Small intestine (tissue), 7 donors: ENCODE measurements around the gene C2orf92. TPM values are rescaled to one million over a fixed set of nuclear protein-coding genes. Genes with fewer than 3 reads are reported as not detected.
"Not testable (repeated sequence)": the region's sequence is repeated elsewhere in the genome, so short reads cannot be mapped to it uniquely, and the experiment has no call there.

ENCODE experiments used
- DNase-seq, 2 donors: peaks; one replicate each; pipeline versions ENCODE4 v3.0.0 to v3.0.0-alpha.2; 2013
- FAIRE-seq: peaks from 2 replicates; lab custom pipeline; 2012; peaks lifted over from hg19 to GRCh38; lab: Jason Lieb, UNC
- H3K27ac ChIP-seq, 3 donors: one replicate each; pipeline ENCODE4 v1.5.1; 2013; ENCODE audit warnings: low read length in 2 of 3, mild to moderate bottlenecking in 2 of 3, control low read depth in 1 of 3, inconsistent platforms in 1 of 3, low read depth in 1 of 3, moderate library complexity in 1 of 3
- H3K27me3 ChIP-seq, 3 donors: one replicate each; pipeline ENCODE4 v1.6.1; 2013; ENCODE audit warnings: low read length in 3 of 3, inconsistent platforms in 1 of 3; ENCODE audit not compliant: control insufficient read depth in 3 of 3, insufficient read depth in 3 of 3
- H3K36me3 ChIP-seq, 3 donors: one replicate each; pipeline ENCODE4 v1.6.1; 2013; ENCODE audit warnings: low read length in 3 of 3, inconsistent platforms in 1 of 3, low read depth in 1 of 3, mild to moderate bottlenecking in 1 of 3, moderate library complexity in 1 of 3; ENCODE audit not compliant: control insufficient read depth in 3 of 3, insufficient read depth in 2 of 3
- H3K4me1 ChIP-seq, 3 donors: one replicate each; pipeline ENCODE4 v1.6.1; 2013; ENCODE audit warnings: low read length in 2 of 3, inconsistent platforms in 1 of 3, low read depth in 1 of 3, mild to moderate bottlenecking in 1 of 3, moderate library complexity in 1 of 3; ENCODE audit not compliant: control insufficient read depth in 3 of 3, insufficient read depth in 2 of 3
- H3K4me3 ChIP-seq, 3 donors: one replicate each; pipeline ENCODE4 v1.5.1; 2013; ENCODE audit warnings: low read length in 3 of 3, control low read depth in 1 of 3, inconsistent platforms in 1 of 3, low read depth in 1 of 3, mild to moderate bottlenecking in 1 of 3, moderate library complexity in 1 of 3
- H3K9me3 ChIP-seq, 2 donors: one replicate each; pipeline ENCODE4 v1.6.1; 2013; ENCODE audit warnings: low read depth in 1 of 2, low read length in 1 of 2; ENCODE audit not compliant: control insufficient read depth in 2 of 2, insufficient read depth in 1 of 2
- whole genome bisulfite sequencing, 3 donors: extraction: QIAGEN DNeasy Blood & Tissue Kit; methylation state at CpG; one replicate each; pipeline ENCODE4 v1.1.7; 2013; 5-methylcytosine and 5-hydroxymethylcytosine counted together
- polyA plus RNA-seq, 4 donors: library from polyadenylated mRNA; stranded (reverse) in 3 of 4; unstranded in 1 of 4; fragments of 200-250 nt in 3 of 4; fragments of 120-200 nt in 1 of 4; gene quantifications; one replicate each; pipeline versions ENCODE4 v1.2.1 to v1.2.3, GENCODE V29; 2013
- donor health status: healthy with polysubstance abuse.
- donor health status: control.
- donor health status: control.
- donor health status: Bipolar disorder and iron deficiency.
- donor health status: healthy.

C2orf92 gene
- polyA plus RNA-seq, 4 donors, result 1.4 to 16.7 (median 11.1) TPM

GRCh38 chr2:97673182-97673914 is 3.8 kb downstream of the C2orf92 start:
- no peak overlapping the region for H3K4me3 ChIP-seq
- H3K27ac ChIP-seq, result no peak overlapping the region
- no peaks in the 10 kb centered on the region for H3K27me3 ChIP-seq
- no peak for FAIRE-seq
- peaks cover 0 to 4% (median 0%) of the 10 kb centered on the region in 3 donors for H3K4me1 ChIP-seq
- WGBS, 3 donors, result 76 to 81% (median 77%) methylated on average over 9 of the region's 9 CpGs
- peaks cover 0 to 2% (median 0%) of the 10 kb centered on the region in 3 donors for H3K36me3 ChIP-seq
- no peak for DNase-seq
- H3K9me3 ChIP-seq, result no peaks in the 10 kb centered on the region

GRCh38 chr2:97673915-97674283 is 4.4 kb downstream of the C2orf92 start:
- no peak for FAIRE-seq
- H3K36me3 ChIP-seq, result no peaks in the 10 kb centered on the region
- no peak overlapping the region for H3K4me3 ChIP-seq
- peak in 1 of 2 donors; percentile 34 for DNase-seq
- H3K9me3 ChIP-seq, result no peaks in the 10 kb centered on the region
- 28 to 49% (median 40%) methylated on average over 8 of the region's 8 CpGs for WGBS, 3 donors
- peaks cover 0 to 4% (median 0%) of the 10 kb centered on the region in 3 donors for H3K4me1 ChIP-seq
- no peak overlapping the region for H3K27ac ChIP-seq
- H3K27me3 ChIP-seq, result no peaks in the 10 kb centered on the region

- H3K27ac ChIP-seq, result no peak overlapping the region
- peaks cover 0 to 4% of the 10 kb centered on the region in 2 donors for H3K9me3 ChIP-seq
- H3K4me3 ChIP-seq, result no peak overlapping the region
- H3K27me3 ChIP-seq, result no peaks in the 10 kb centered on the region
- no peak for DNase-seq
- WGBS, 3 donors, result 76 to 85% (median 78%) methylated on average over 5 of the region's 5 CpGs
- H3K4me1 ChIP-seq, result peaks cover 0 to 4% (median 0%) of the 10 kb centered on the region in 3 donors
- no peaks in the 10 kb centered on the region for H3K36me3 ChIP-seq
- no peak for FAIRE-seq
Observed at GRCh38 chr2:97675430-97676113, 6.1 kb downstream of the C2orf92 start.

- Histone ChIP-seq H3K27me3 (no peaks in the 10 kb centered on the region), H3K4me3 (no peak overlapping the region), H3K27ac (no peak overlapping the region), H3K9me3 (peaks cover 0 to 4% of the 10 kb centered on the region in 2 donors), H3K4me1 (peaks cover 0 to 4% (median 0%) of the 10 kb centered on the region in 3 donors), H3K36me3 (no peaks in the 10 kb centered on the region)
- no peak for DNase-seq
- WGBS, 3 donors, result 80 to 95% (median 88%) methylated on average over 1 of the region's 1 CpG
- no peak for FAIRE-seq
Observed at GRCh38 chr2:97676620-97677019, 7.1 kb downstream of the C2orf92 start.

GRCh38 chr2:97677480-97677879 is 8.0 kb downstream of the C2orf92 start:
- FAIRE-seq, result no peak

GRCh38 chr2:97678298-97678697 is 8.8 kb downstream of the C2orf92 start:
- 88 to 100% (median 96%) methylated on average over 1 of the region's 1 CpG for WGBS, 3 donors
- Histone ChIP-seq H3K4me3 (no peak overlapping the region), H3K9me3 (peaks cover 0 to 4% of the 10 kb centered on the region in 2 donors), H3K36me3 (no peaks in the 10 kb centered on the region), H3K4me1 (peaks cover 0 to 4% (median 0%) of the 10 kb centered on the region in 3 donors), H3K27me3 (no peaks in the 10 kb centered on the region), H3K27ac (no peak overlapping the region)
- DNase-seq (no peak), FAIRE-seq (no peak)

More at GRCh38 chr2:97677480-97677879, 8.0 kb downstream of the C2orf92 start:
- Histone ChIP-seq H3K27me3 (no peaks in the 10 kb centered on the region), H3K4me1 (peaks cover 0 to 4% (median 0%) of the 10 kb centered on the region in 3 donors), H3K4me3 (no peak overlapping the region), H3K27ac (no peak overlapping the region), H3K9me3 (peaks cover 0 to 4% of the 10 kb centered on the region in 2 donors), H3K36me3 (no peaks in the 10 kb centered on the region)
- DNase-seq, result no peak
- 89 to 97% (median 94%) methylated on average over 2 of the region's 2 CpGs for WGBS, 3 donors

GRCh38 chr2:97687235-97687634 is 17.7 kb downstream of the C2orf92 start:
- not testable (repeated sequence) for H3K4me3 ChIP-seq, DNase-seq, H3K36me3 ChIP-seq, H3K9me3 ChIP-seq, H3K27ac ChIP-seq, H3K4me1 ChIP-seq, H3K27me3 ChIP-seq, FAIRE-seq
- 79 to 95% (median 84%) methylated on average over 2 of the region's 3 CpGs for whole genome bisulfite sequencing, 3 donors

- H3K4me1 ChIP-seq, result no peaks in the 10 kb centered on the region
- H3K4me3 ChIP-seq, result no peak overlapping the region
- no peaks in the 10 kb centered on the region for H3K9me3 ChIP-seq
- no peak overlapping the region for H3K27ac ChIP-seq
- H3K27me3 ChIP-seq, result no peaks in the 10 kb centered on the region
- WGBS, 3 donors, result 67 to 83% (median 78%) methylated on average over 9 to 11 of the region's 11 CpGs
- no peaks in the 10 kb centered on the region for H3K36me3 ChIP-seq
- FAIRE-seq (no peak), DNase-seq (no peak)
Observed at GRCh38 chr2:97688062-97688827, 18.7 kb downstream of the C2orf92 start.
